WTC11 (cell line): ENCODE measurements around the gene RAPGEF1. TPM values are rescaled to one million over a fixed set of nuclear protein-coding genes. Genes with fewer than 3 reads are reported as not detected.

Source experiments
- ATAC-seq: fragments of 200-7000 bp; cut with Tn5 transposase; 2 replicates; pipeline ENCODE4 v1.10.0; 2021; ENCODE audit warnings: mild to moderate bottlenecking, moderate library complexity
- CTCF ChIA-PET: fragments of 300-600 bp; sonication (Branson Sonifier 250); formaldehyde crosslinking; loops from one replicate; lab custom pipeline; 2021; ENCODE audit warnings: antibody characterized with exemption; lab: Charles Lee
- POLR2A ChIA-PET: fragments of 350-600 bp; sonication (Branson Sonifier 250); formaldehyde crosslinking; loops from one replicate; lab custom pipeline; 2021; ENCODE audit warnings: antibody characterized with exemption; lab: Charles Lee
- DNase-seq: peaks from one replicate; pipeline ENCODE4 v3.0.0; 2021; ENCODE audit warnings: low spot score
- H3K27ac Mint-ChIP-seq: 2 replicates; pipeline ENCODE4 v1.8.0; 2021; ENCODE audit warnings: mixed read lengths
- H3K27me3 Mint-ChIP-seq: 2 replicates; pipeline ENCODE4 v1.8.0; 2021; ENCODE audit warnings: low read depth, mild to moderate bottlenecking, moderate library complexity, mixed read lengths
- H3K36me3 Mint-ChIP-seq: 2 replicates; pipeline ENCODE4 v1.8.0; 2021; ENCODE audit warnings: mixed read lengths
- H3K4me1 Mint-ChIP-seq: 2 replicates; pipeline ENCODE4 v1.8.0; 2022; ENCODE audit warnings: mixed read lengths
- H3K4me3 Mint-ChIP-seq: 2 replicates; pipeline ENCODE4 v1.8.0; 2021; ENCODE audit warnings: mild to moderate bottlenecking, moderate library complexity, mixed read lengths
- H3K9me3 Mint-ChIP-seq: 2 replicates; pipeline ENCODE4 v1.8.0; 2021; ENCODE audit warnings: mixed read lengths
- ARID4B ChIP-seq: sonication (generic); formaldehyde crosslinking; IDR thresholded peaks from 2 replicates; pipeline ENCODE4 v1.8.0; 2023; ENCODE audit warnings: missing genetic modification reagents, mild to moderate bottlenecking, borderline replicate concordance
- ATF2 ChIP-seq: sonication (generic); formaldehyde crosslinking; IDR thresholded peaks from 2 replicates; pipeline ENCODE4 v1.8.1; 2022; ENCODE audit warnings: low read depth, missing genetic modification reagents, borderline replicate concordance
- CREB1 ChIP-seq: sonication (generic); formaldehyde crosslinking; IDR thresholded peaks from 2 replicates; pipeline ENCODE4 v1.8.0; 2023; ENCODE audit warnings: mild to moderate bottlenecking, missing genetic modification reagents
- E2F5 ChIP-seq: sonication (generic); formaldehyde crosslinking; IDR thresholded peaks from 2 replicates; pipeline ENCODE4 v1.8.1; 2022; ENCODE audit warnings: mild to moderate bottlenecking, moderate library complexity, missing genetic modification reagents
- ERG ChIP-seq: fragments of 250-450 bp; sonication (Bioruptor Pico); IDR thresholded peaks from 2 replicates; pipeline ENCODE4 v1.8.0; 2021; ENCODE audit warnings: mild to moderate bottlenecking
- FOXP1 ChIP-seq: sonication (generic); formaldehyde crosslinking; IDR thresholded peaks from 2 replicates; pipeline ENCODE4 v1.8.0; 2022; ENCODE audit warnings: missing genetic modification reagents, mild to moderate bottlenecking, moderate library complexity, borderline replicate concordance
- IRF1 ChIP-seq: sonication (generic); formaldehyde crosslinking; IDR thresholded peaks from 2 replicates; pipeline ENCODE4 v1.8.0; 2023; ENCODE audit warnings: missing genetic modification reagents
- IRF2 ChIP-seq: sonication (generic); formaldehyde crosslinking; IDR thresholded peaks from 2 replicates; pipeline ENCODE4 v1.8.0; 2022; ENCODE audit warnings: low read depth, missing genetic modification reagents, borderline replicate concordance
- NFATC4 ChIP-seq: fragments of 250-450 bp; sonication (Bioruptor Pico); IDR thresholded peaks from 2 replicates; pipeline ENCODE4 v1.9.0; 2021; ENCODE audit warnings: mild to moderate bottlenecking
- RORB ChIP-seq: fragments of 250-450 bp; sonication (Bioruptor Pico); IDR thresholded peaks from 2 replicates; pipeline ENCODE4 v1.9.0; 2021; ENCODE audit warnings: mild to moderate bottlenecking
- STAT6 ChIP-seq: sonication (generic); formaldehyde crosslinking; conservative IDR thresholded peaks from 2 replicates; pipeline ENCODE4 v1.8.1; 2023; ENCODE audit warnings: mild to moderate bottlenecking, low read depth, missing genetic modification reagents, moderate library complexity
- ZBTB21 ChIP-seq: sonication (generic); formaldehyde crosslinking; IDR thresholded peaks from 2 replicates; pipeline ENCODE4 v1.8.1; 2023; ENCODE audit warnings: mild to moderate bottlenecking, missing genetic modification reagents, borderline replicate concordance
- ZNF219 ChIP-seq: sonication (generic); formaldehyde crosslinking; IDR thresholded peaks from 2 replicates; pipeline ENCODE4 v1.8.0; 2023; ENCODE audit warnings: missing genetic modification reagents, mild to moderate bottlenecking, borderline replicate concordance
- ZNF671 ChIP-seq: fragments of 250-450 bp; sonication (Bioruptor Pico); IDR thresholded peaks from 2 replicates; pipeline ENCODE4 v1.8.0; 2021; ENCODE audit warnings: mild to moderate bottlenecking
- ZSCAN18 ChIP-seq: fragments of 250-450 bp; sonication (Bioruptor Pico); IDR thresholded peaks from 2 replicates; pipeline ENCODE4 v2.1.2; 2022; ENCODE audit warnings: mild to moderate bottlenecking, moderate library complexity
- total RNA-seq: library from RNA; stranded (reverse); gene quantifications from 3 replicates; pipeline ENCODE4 v1.2.3, GENCODE V29; 2021

RAPGEF1 gene
- total RNA-seq, 1 experiment from 2014 or later: 66.2 TPM

GRCh38 chr9:131691969-131692611 lies 47.8 kb downstream of the RAPGEF1 start:
- no peak overlapping the region for H3K27ac Mint-ChIP-seq
- ATAC-seq (no peak), DNase-seq (no peak)
- H3K9me3 Mint-ChIP-seq: no peaks in the 10 kb centered on the region
- H3K27me3 Mint-ChIP-seq: no peaks in the 10 kb centered on the region
- peaks cover 72% of the 10 kb centered on the region for H3K4me1 Mint-ChIP-seq
- CTCF ChIA-PET: interaction anchor here (0.6 kb wide), 1 partner anchor 567 kb away, joined by 3 read pairs; no protein-coding TSS in a partner anchor
- H3K4me3 Mint-ChIP-seq: no peak overlapping the region
- peaks cover 8% of the 10 kb centered on the region; the same call in 1 of the 2 replicates for H3K36me3 Mint-ChIP-seq
- POLR2A ChIA-PET: no interaction called here
- TF ChIP-seq ERG (CRISPR knock-in tag): no peak
- no peak for TF ChIP-seq ZBTB21
- TF ChIP-seq ATF2: no peak
- TF ChIP-seq ZNF671 (CRISPR knock-in tag): no peak
- TF ChIP-seq RORB: no peak
- TF ChIP-seq ZNF219 (CRISPR knock-in tag): no peak
- no peak for TF ChIP-seq CREB1
- no peak for TF ChIP-seq E2F5 (CRISPR knock-in tag)
- no peak for TF ChIP-seq IRF1
- TF ChIP-seq NFATC4: no peak
- no peak for TF ChIP-seq FOXP1 (CRISPR knock-in tag)
- TF ChIP-seq STAT6 (CRISPR knock-in tag): no peak
- TF ChIP-seq ARID4B: no peak
- TF ChIP-seq ZSCAN18 (CRISPR knock-in tag): no peak
- no peak for TF ChIP-seq IRF2 (CRISPR knock-in tag)
